NT2/D1 (cell line): ENCODE measurements around the gene USP7.
A peak's percentile ranks its signal among the peaks of the same experiment; 100 is the strongest.

Experiments
- DNase-seq: peaks from one replicate; pipeline ENCODE4 v3.0.0-alpha.2; 2011; ENCODE audit warnings: low read depth, low spot score
- H3K27me3 ChIP-seq: 2 replicates; pipeline ENCODE4 v1.6.0; 2011; ENCODE audit warnings: mild to moderate bottlenecking; ENCODE audit not compliant: insufficient read length, insufficient read depth
- H3K36me3 ChIP-seq: 2 replicates; pipeline ENCODE4 v1.6.1; 2011; ENCODE audit warnings: mild to moderate bottlenecking, low read length, mixed read lengths; ENCODE audit not compliant: insufficient read depth, insufficient read length
- H3K4me1 ChIP-seq: 2 replicates; pipeline ENCODE4 v1.5.1; 2011; ENCODE audit not compliant: insufficient read depth, insufficient read length
- H3K4me3 ChIP-seq: 2 replicates; pipeline ENCODE4 v1.5.1; 2011; ENCODE audit warnings: low read depth; ENCODE audit not compliant: insufficient read length
- H3K9ac ChIP-seq: 2 replicates; pipeline ENCODE4 v1.6.0; 2011; ENCODE audit warnings: low read depth; ENCODE audit not compliant: insufficient read length
- H3K9me3 ChIP-seq: 2 replicates; pipeline ENCODE4 v1.5.1; 2011; ENCODE audit warnings: mild to moderate bottlenecking, low read length; ENCODE audit not compliant: insufficient read depth
- SUZ12 ChIP-seq: IDR thresholded peaks from 2 replicates; pipeline ENCODE4 v1.6.1; 2011; ENCODE audit not compliant: insufficient read length, insufficient read depth; ENCODE audit errors: extremely low read depth
- YY1 ChIP-seq: IDR thresholded peaks from 2 replicates; pipeline ENCODE4 v1.6.1; 2011; ENCODE audit not compliant: insufficient read length, insufficient read depth
- ZNF274 ChIP-seq: IDR thresholded peaks from 2 replicates; pipeline ENCODE4 v1.6.1; 2011; ENCODE audit warnings: mild to moderate bottlenecking, low read depth, low read length

USP7 gene

GRCh38 chr16:8912793-8913192, 50.9 kb downstream of the USP7 start:
- Histone ChIP-seq H3K27me3 (no peaks in the 10 kb centered on the region), H3K9ac (no peak overlapping the region), H3K4me3 (no peak overlapping the region), H3K36me3 (peaks cover 97% of the 10 kb centered on the region), H3K9me3 (no peaks in the 10 kb centered on the region), H3K4me1 (peaks cover 3% of the 10 kb centered on the region)
- TF ChIP-seq YY1 (no peak), SUZ12 (no peak), ZNF274 (no peak)
- DNase-seq: no peak

GRCh38 chr16:8910811-8911210, 52.9 kb downstream of the USP7 start:
- Histone ChIP-seq H3K4me1 (peaks cover 3% of the 10 kb centered on the region), H3K36me3 (peaks cover 97% of the 10 kb centered on the region), H3K27me3 (no peaks in the 10 kb centered on the region), H3K9me3 (no peaks in the 10 kb centered on the region), H3K4me3 (no peak overlapping the region), H3K9ac (no peak overlapping the region)
- no peak for DNase-seq
- TF ChIP-seq YY1 (no peak), SUZ12 (no peak), ZNF274 (no peak)

- H3K36me3 ChIP-seq: peaks cover 94% of the 10 kb centered on the region
- H3K4me1 ChIP-seq: peaks cover 3% of the 10 kb centered on the region
- H3K4me3 ChIP-seq: no peak overlapping the region
- no peaks in the 10 kb centered on the region for H3K27me3 ChIP-seq
- no peak for TF ChIP-seq SUZ12
- TF ChIP-seq YY1: no peak
- no peak for DNase-seq
- H3K9me3 ChIP-seq: no peaks in the 10 kb centered on the region
- H3K9ac ChIP-seq: no peak overlapping the region
Measured at GRCh38 chr16:8908810-8909468, 54.8 kb downstream of the USP7 start.

GRCh38 chr16:8907096-8907495, 56.6 kb downstream of the USP7 start:
- Histone ChIP-seq H3K36me3 (peaks cover 94% of the 10 kb centered on the region), H3K9me3 (no peaks in the 10 kb centered on the region), H3K9ac (no peak overlapping the region), H3K4me1 (peaks cover 3% of the 10 kb centered on the region), H3K4me3 (no peak overlapping the region), H3K27me3 (no peaks in the 10 kb centered on the region)
- DNase-seq: no peak
- no peak for TF ChIP-seq YY1
- no peak for TF ChIP-seq ZNF274
- TF ChIP-seq SUZ12: no peak

- no peaks in the 10 kb centered on the region for H3K27me3 ChIP-seq
- no peak overlapping the region for H3K9ac ChIP-seq
- H3K4me1 ChIP-seq: peaks cover 3% of the 10 kb centered on the region
- no peak overlapping the region for H3K4me3 ChIP-seq
- H3K36me3 ChIP-seq: peaks cover 94% of the 10 kb centered on the region
- TF ChIP-seq ZNF274: no peak
- no peak for TF ChIP-seq SUZ12
- TF ChIP-seq YY1: no peak
- DNase-seq: peak; percentile 28
- no peaks in the 10 kb centered on the region for H3K9me3 ChIP-seq
Measured at GRCh38 chr16:8905795-8906591, 57.7 kb downstream of the USP7 start.

- H3K9ac ChIP-seq: no peak overlapping the region
- H3K4me1 ChIP-seq: peaks cover 3% of the 10 kb centered on the region
- H3K9me3 ChIP-seq: no peaks in the 10 kb centered on the region
- DNase-seq: no peak
- H3K36me3 ChIP-seq: peaks cover 95% of the 10 kb centered on the region
- no peak overlapping the region for H3K4me3 ChIP-seq
- no peaks in the 10 kb centered on the region for H3K27me3 ChIP-seq
- TF ChIP-seq SUZ12: no peak
Measured at GRCh38 chr16:8905168-8905762, 58.4 kb downstream of the USP7 start.

- no peaks in the 10 kb centered on the region for H3K9me3 ChIP-seq
- no peak overlapping the region for H3K4me3 ChIP-seq
- TF ChIP-seq ZNF274: no peak
- TF ChIP-seq YY1: no peak
- TF ChIP-seq SUZ12: no peak
- no peaks in the 10 kb centered on the region for H3K27me3 ChIP-seq
- no peak for DNase-seq
- no peak overlapping the region for H3K9ac ChIP-seq
- peaks cover 95% of the 10 kb centered on the region for H3K36me3 ChIP-seq
- H3K4me1 ChIP-seq: peaks cover 3% of the 10 kb centered on the region
Measured at GRCh38 chr16:8904018-8904430, 59.7 kb downstream of the USP7 start.
